OCI-LY7 (cell line): ENCODE measurements around the gene PAQR5. TPM values are rescaled to one million over a fixed set of nuclear protein-coding genes. Genes with fewer than 3 reads are reported as not detected.

ENCODE experiments used
- BruUV-seq: library from RNA; stranded (reverse); fragments of 400-500 nt; replicated peaks from 2 replicates; lab custom pipeline; 2021; lab: Mats Ljungman, UMichigan
- CTCF ChIA-PET: fragments of 300-600 bp; sonication (Branson Sonifier 250); formaldehyde crosslinking; loops from one replicate; lab custom pipeline; 2022; ENCODE audit warnings: antibody characterized with exemption; ENCODE audit not compliant: unreplicated experiment; lab: Charles Lee
- POLR2A ChIA-PET: fragments of 300-600 bp; sonication (Branson Sonifier 250); formaldehyde crosslinking; loops from one replicate; lab custom pipeline; 2022; ENCODE audit warnings: antibody characterized with exemption; lab: Charles Lee
- DNase-seq: peaks from one replicate; pipeline ENCODE4 v3.0.0-alpha.2; 2015; ENCODE audit warnings: low spot score
- H2AFZ ChIP-seq: fragments of 200-600 bp; sonication (generic), shearing (Covaris generic); 2 replicates; pipeline ENCODE4 v1.6.1; 2014; ENCODE audit warnings: mild to moderate bottlenecking, antibody characterized with exemption, low read length, moderate library complexity
- H3K27ac ChIP-seq: fragments of 200-600 bp; sonication (generic); 2 replicates; pipeline ENCODE4 v1.5.1; 2014; ENCODE audit warnings: mixed run types, low read depth, mild to moderate bottlenecking, moderate library complexity, low read length, inconsistent platforms; ENCODE audit not compliant: poor library complexity, severe bottlenecking
- H3K36me3 ChIP-seq: fragments of 200-600 bp; sonication (generic); 2 replicates; pipeline ENCODE4 v1.6.1; 2014; ENCODE audit warnings: mild to moderate bottlenecking, antibody characterized with exemption, low read length, moderate library complexity, mixed read lengths; ENCODE audit not compliant: insufficient read depth
- H3K4me1 ChIP-seq: fragments of 200-600 bp; sonication (generic); 2 replicates; pipeline ENCODE4 v1.5.1; 2014; ENCODE audit warnings: mild to moderate bottlenecking, low read length; ENCODE audit not compliant: insufficient read depth, poor library complexity, severe bottlenecking
- H3K4me2 ChIP-seq: fragments of 200-600 bp; sonication (generic); 2 replicates; pipeline ENCODE4 v1.6.1; 2014; ENCODE audit warnings: mild to moderate bottlenecking, low read length
- H3K4me3 ChIP-seq: fragments of 200-600 bp; sonication (generic); 2 replicates; pipeline ENCODE4 v1.5.1; 2014; ENCODE audit warnings: mild to moderate bottlenecking, low read depth, low read length; ENCODE audit not compliant: poor library complexity, severe bottlenecking
- H3K79me2 ChIP-seq: fragments of 200-600 bp; sonication (generic); 2 replicates; pipeline ENCODE4 v1.6.1; 2016; ENCODE audit warnings: low read depth, mild to moderate bottlenecking, low read length, moderate library complexity, mixed read lengths; ENCODE audit not compliant: insufficient read depth
- H3K9me2 ChIP-seq: fragments of 200-600 bp; sonication (generic); 2 replicates; pipeline ENCODE4 v1.6.1; 2016; ENCODE audit warnings: mild to moderate bottlenecking, low read length, mixed read lengths; ENCODE audit not compliant: insufficient read depth
- H3K9me3 ChIP-seq: fragments of 200-600 bp; sonication (generic); 2 replicates; pipeline ENCODE4 v1.6.1; 2014; ENCODE audit warnings: mild to moderate bottlenecking, mixed run types, low read length, mixed read lengths
- H4K20me1 ChIP-seq: fragments of 200-600 bp; sonication (generic); 2 replicates; pipeline ENCODE4 v1.6.1; 2014; ENCODE audit warnings: mild to moderate bottlenecking, antibody characterized with exemption, low read length, moderate library complexity, mixed read lengths; ENCODE audit not compliant: insufficient read depth
- CTCF ChIP-seq: fragments of 200-600 bp; sonication (generic); conservative IDR thresholded peaks from 2 replicates; pipeline ENCODE4 v1.5.1; 2014; ENCODE audit warnings: mild to moderate bottlenecking, antibody characterized with exemption, low read length, moderate library complexity, mixed read lengths
- EZH2phosphoT487 ChIP-seq: fragments of 200-600 bp; sonication (generic); IDR thresholded peaks from 2 replicates; pipeline ENCODE4 v1.6.1; 2018; ENCODE audit warnings: low read depth, borderline replicate concordance, mild to moderate bottlenecking, mixed run types, antibody characterized with exemption, low read length, moderate library complexity, mixed read lengths
- intact Hi-C: fragments of 100-400 bp; cut with micrococcal nuclease; formaldehyde crosslinking; loops from one replicate; pipeline ENCODE4 v1.10.0; 2022; ENCODE audit not compliant: unreplicated experiment
- total RNA-seq, 2 experiments: library from RNA; depleted of rRNA in 1 of 2; stranded (reverse); fragments of >200 nt in 1 of 2; shearing (Covaris generic) in 1 of 2; gene quantifications; 2 replicates each; pipeline ENCODE4 v1.2.3, GENCODE V29; 2014 to 2022

The PAQR5 gene
- total RNA-seq, 2 experiments from 2014 or later = not detected

DNA sequence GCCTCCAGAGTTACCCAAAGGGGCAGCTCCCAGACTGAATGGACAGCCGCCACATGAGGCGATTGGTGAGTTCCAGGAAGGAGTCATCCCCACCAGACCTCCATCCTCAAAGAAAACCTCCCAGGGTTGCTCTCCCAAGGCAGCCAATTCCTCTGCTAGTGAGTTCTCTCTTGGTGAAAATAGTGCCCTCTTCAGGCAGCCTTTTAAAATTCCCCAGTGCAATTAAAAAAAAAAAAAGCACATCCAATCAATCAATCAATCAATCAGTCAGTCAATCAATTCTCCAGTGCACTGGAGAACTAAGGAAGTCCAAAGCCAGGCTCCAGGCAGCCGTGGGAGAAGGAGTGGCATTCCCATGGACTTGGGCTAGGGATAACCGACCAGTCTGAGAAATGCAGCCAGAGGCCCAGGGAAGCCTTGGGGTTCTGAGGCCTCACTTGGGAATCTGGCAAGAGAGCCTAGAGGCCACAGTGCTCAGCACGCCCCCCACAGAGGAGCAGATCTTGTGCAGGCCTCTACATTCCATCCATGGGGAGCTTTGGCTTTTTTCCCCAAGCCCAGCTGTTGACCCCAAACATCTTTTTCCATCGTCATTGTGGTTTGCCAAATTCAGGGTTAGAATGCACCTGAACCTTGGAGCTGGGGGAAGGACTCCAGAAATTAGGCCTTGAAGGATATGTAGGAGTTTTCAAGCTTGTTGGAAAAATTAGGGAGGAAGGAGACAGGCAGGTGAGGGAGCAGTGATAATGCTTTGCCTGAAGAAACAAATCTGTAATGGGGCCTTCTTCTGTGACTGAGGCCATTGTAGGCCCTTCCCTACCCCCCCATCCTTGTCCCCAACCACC lies 4.8 kb downstream of the PAQR5 start:
- no peaks in the 10 kb centered on the region for H3K9me3 ChIP-seq
- no peaks in the 10 kb centered on the region for H3K4me1 ChIP-seq
- no TSS peak for BruUV-seq
- H3K4me3 ChIP-seq = no peak overlapping the region
- peak; percentile 5 for DNase-seq
- no peaks in the 10 kb centered on the region for H3K9me2 ChIP-seq
- H3K79me2 ChIP-seq = no peaks in the 10 kb centered on the region
- CTCF ChIA-PET = no interaction called here
- no peaks in the 10 kb centered on the region for H3K36me3 ChIP-seq
- POLR2A ChIA-PET = no interaction called here
- no peak overlapping the region for H3K27ac ChIP-seq
- H4K20me1 ChIP-seq = no peaks in the 10 kb centered on the region
- intact Hi-C loops = no loop called here
- H2AFZ ChIP-seq = no peak overlapping the region
- H3K4me2 ChIP-seq = no peak overlapping the region
- TF ChIP-seq EZH2phosphoT487 (no peak), CTCF (peak; percentile 66)

- Histone ChIP-seq H3K79me2 (no peaks in the 10 kb centered on the region), H3K9me3 (no peaks in the 10 kb centered on the region), H3K27ac (no peak overlapping the region), H4K20me1 (no peaks in the 10 kb centered on the region), H3K4me2 (no peak overlapping the region), H3K4me3 (no peak overlapping the region), H2AFZ (no peak overlapping the region), H3K4me1 (no peaks in the 10 kb centered on the region), H3K9me2 (no peaks in the 10 kb centered on the region), H3K36me3 (no peaks in the 10 kb centered on the region)
- intact Hi-C loops = no loop called here
- CTCF ChIA-PET = no interaction called here
- no TSS peak for BruUV-seq
- TF ChIP-seq EZH2phosphoT487 (no peak), CTCF (no peak)
- POLR2A ChIA-PET = no interaction called here
- DNase-seq = no peak
Observed at GRCh38 chr15:69304182-69304545, 5.5 kb downstream of the PAQR5 start.
